ENCODE measurements around the gene RNF149. TPM values are rescaled to one million over a fixed set of nuclear protein-coding genes. Genes with fewer than 3 reads are reported as not detected.

Gene RNF149
- polyA plus RNA-seq, 1 donor, result 72.1 TPM

- no peak for DNase-seq
Measured at GRCh38 chr2:101231937-101232730, 76.4 kb downstream of the RNF149 start.

GRCh38 chr2:101231240-101231639 is 77.3 kb downstream of the RNF149 start:
- DNase-seq, result no peak

- DNase-seq, result peak; percentile 38
Measured at GRCh38 chr2:101230541-101231001, 77.9 kb downstream of the RNF149 start.

Other genes starting within 250 kb of the RNF149 start
- 45.3 TPM for gene TBC1D8, start 157.3 kb downstream of the RNF149 start, polyA plus RNA-seq (ENCODE audit: insufficient read length)
- gene CNOT11, start 55.8 kb downstream of the RNF149 start, polyA plus RNA-seq (ENCODE audit: insufficient read length), result 67.0 TPM
- 0.65 TPM for gene CREG2, start 78.8 kb upstream of the RNF149 start, polyA plus RNA-seq (ENCODE audit: insufficient read length)
- 0.98 TPM for gene RFX8, start 166.4 kb upstream of the RNF149 start, polyA plus RNA-seq (ENCODE audit: insufficient read length)